COLO829 (cell line): Measurements from ENCODE around the gene SLC2A3.
"Not testable (repeated sequence)": the region's sequence is repeated elsewhere in the genome, so short reads cannot be mapped to it uniquely, and the experiment has no call there.

ENCODE experiments used
- DNase-seq: peaks from one replicate; pipeline ENCODE4 v3.0.0; 2012; ENCODE audit warnings: low spot score

SLC2A3 gene

DNA sequence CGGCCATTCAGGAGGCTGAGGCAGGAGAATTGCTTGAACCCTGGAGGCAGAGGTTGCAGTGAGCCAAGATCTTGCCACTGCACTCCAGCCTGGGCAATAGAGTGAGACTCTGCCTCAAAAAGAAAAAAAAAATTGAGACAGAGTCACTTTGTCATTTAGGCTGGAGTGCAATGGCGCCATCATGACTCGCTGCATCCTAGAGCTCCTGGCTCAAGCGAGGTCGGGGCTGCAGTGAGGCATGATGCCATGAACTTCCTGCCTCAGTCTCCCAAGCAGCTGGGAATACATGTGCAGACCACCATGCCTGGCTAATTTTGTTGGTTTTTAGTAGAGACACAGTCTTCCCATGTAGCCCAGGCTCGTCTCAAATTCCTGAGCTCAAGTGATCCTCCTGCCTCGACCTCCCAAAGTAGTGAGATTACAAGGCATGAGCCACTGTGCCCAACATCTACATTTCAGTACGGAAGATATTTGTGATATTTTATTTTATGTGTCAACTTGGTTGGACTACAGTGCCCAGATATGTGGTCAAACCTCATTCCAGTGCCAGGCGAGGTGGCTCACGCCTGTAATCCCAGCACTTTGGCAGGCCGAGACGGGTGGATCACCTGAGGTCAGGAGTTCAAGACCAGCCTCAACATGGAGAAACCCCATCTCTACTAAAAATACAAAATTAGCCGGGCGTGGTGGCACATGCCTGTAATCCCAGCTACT is 14.4 kb upstream of the SLC2A3 start:
- not testable (repeated sequence) for DNase-seq

DNA sequence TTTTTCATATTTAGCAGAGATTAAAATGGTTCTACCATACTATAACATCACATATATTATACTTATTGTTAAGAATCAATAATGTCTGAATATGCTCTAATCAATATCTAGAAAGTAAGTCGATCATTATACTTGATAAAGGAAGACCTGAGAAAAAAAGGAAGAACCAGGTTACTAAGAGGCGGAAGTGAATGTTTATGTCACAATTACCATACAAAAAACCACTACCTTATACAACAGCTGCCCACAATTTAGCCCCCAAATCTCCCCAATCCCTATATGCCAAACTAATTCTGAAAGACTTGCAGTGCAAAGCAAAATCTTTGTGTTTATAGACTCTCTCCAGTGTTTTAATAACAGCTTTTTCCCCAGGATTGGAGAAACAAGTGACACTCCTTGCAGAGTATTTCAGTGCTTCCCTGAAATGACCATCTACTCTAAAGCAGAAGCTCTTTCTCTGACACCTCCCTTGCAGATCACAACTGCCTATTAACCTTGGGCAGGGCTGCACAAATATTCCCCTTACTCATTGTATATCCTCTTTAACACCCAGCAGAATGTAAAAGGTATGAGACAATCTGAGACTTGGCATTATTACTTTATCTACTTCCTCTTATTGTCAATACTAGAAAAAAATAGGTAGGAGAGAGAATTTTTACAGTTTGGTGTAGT is 12.7 kb upstream of the SLC2A3 start:
- no peak for DNase-seq

- DNase-seq, result no peak
Measured at GRCh38 chr12:7947011-7947410, 11.0 kb upstream of the SLC2A3 start.

DNA sequence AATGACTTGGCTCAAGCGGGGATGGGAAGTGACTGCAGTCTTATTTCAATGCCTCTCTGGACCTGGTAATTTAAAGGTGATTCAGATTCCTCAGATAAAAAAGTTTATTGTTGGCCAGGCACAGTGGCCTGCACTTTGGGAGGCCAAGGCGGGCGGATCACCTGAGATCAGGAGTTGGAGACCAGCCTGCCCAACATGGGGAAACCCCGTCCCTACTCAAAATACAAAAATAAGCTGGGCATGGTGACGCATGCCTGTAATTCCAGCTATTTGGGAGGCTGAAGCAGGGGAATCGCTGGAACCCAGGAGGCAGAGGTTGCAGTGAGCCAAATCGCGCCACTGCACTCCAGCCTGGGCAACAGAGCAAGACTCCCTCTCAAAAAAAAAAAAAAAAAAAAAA is 8.8 kb upstream of the SLC2A3 start:
- DNase-seq, result not testable (repeated sequence)

DNA sequence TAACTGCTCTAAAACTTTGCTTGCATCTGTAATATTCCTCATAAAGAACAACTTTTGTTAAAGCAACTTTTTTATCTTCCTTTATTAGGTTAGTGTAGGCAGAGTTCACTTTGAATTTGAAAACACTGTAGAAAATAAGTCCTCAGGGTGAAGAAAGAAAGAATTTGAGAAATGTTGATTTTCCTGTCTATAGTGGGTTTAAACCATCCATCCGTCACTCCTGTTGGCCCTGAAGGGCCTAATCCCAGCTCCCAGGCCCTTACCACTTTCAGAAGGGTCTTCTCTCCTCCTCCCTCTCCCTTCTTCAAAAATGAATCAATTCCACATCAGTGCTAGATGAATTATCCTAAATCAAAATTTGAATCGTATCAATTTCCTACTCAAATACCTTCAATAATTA is 4.9 kb upstream of the SLC2A3 start:
- no peak for DNase-seq

GRCh38 chr12:7937833-7938506 is 2.0 kb upstream of the SLC2A3 start:
- DNase-seq, result no peak

- no peak for DNase-seq
Measured at GRCh38 chr12:7934889-7935492, 996 bp downstream of the SLC2A3 start.

DNA sequence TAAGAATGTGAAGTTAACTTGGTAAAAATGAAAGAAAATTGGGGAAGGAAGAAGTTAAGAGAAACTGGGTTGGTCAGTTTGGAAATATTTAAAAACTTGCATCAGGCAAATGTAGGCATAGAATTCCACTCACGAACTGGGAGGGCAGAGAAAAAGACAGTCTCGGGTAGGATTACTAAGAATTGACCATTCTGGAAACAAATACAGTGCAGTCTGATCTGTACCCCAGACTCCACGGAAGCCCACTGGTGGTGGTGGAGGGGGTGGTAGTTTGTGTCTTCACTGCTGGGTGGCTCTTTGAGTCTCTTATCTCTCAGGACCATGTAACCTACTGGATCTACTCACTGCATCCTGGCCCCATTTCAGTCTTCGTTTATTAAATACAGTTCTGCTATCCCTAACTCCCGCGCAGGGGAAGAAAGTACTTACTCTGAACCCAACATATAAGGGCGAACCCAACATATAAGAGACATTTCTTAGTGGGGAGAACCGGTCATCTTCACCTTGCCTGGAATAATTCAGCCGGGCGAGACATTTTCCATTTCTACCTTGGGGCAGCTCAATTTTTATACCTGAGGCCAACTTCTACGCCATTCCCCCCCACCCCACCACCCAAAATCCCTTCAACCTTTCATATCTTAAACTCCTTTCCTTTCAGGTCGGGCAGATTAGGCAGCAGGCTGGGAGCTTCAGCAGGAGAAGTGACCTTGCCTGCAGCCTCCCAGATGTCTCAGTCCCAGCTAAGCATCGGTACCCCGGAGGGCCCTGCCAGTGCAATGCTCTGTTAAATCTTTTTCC is 1.7 kb downstream of the SLC2A3 start:
- no peak for DNase-seq

- peak; percentile 93 for DNase-seq
Measured at GRCh38 chr12:7933255-7933726, 2.7 kb downstream of the SLC2A3 start.

- DNase-seq, result not testable (repeated sequence)
Measured at GRCh38 chr12:7932599-7933240, 3.3 kb downstream of the SLC2A3 start.

DNA sequence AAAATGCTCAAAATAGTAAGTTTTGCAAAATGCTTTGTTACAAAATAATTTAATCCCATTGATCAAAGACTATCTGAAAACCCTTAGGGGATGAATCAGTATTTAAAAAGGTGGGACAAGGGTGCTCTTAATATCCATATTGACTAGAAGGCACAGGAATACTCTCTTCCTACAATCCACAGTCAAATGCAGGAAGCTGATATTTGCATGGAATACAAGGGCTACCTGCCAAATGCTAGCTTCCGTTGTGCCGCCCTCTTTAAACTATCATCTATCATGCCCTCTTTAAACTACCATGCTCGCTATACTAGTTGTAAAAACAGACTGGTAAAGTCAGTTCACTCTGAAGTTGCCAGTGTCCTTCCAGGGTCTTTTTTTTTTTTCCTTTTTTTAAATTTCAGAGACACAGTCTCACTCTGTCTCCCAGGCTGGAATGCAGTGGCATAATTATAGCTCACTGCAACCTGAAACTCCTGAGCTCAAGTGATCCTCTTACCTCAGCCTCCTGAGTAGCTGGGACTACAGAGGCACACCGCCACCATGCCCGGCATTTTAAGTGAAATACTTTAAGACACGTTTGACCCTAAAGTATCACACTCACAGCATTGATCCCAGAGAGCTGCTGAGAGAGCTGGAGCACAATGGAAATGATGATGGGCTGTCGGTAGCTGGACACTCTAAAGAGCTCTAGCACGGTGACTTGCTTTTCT is 6.7 kb downstream of the SLC2A3 start:
- DNase-seq, result no peak

GRCh38 chr12:7927470-7927869 is 8.5 kb downstream of the SLC2A3 start:
- no peak for DNase-seq

GRCh38 chr12:7926068-7926666 is 9.8 kb downstream of the SLC2A3 start:
- DNase-seq, result not testable (repeated sequence)

DNA sequence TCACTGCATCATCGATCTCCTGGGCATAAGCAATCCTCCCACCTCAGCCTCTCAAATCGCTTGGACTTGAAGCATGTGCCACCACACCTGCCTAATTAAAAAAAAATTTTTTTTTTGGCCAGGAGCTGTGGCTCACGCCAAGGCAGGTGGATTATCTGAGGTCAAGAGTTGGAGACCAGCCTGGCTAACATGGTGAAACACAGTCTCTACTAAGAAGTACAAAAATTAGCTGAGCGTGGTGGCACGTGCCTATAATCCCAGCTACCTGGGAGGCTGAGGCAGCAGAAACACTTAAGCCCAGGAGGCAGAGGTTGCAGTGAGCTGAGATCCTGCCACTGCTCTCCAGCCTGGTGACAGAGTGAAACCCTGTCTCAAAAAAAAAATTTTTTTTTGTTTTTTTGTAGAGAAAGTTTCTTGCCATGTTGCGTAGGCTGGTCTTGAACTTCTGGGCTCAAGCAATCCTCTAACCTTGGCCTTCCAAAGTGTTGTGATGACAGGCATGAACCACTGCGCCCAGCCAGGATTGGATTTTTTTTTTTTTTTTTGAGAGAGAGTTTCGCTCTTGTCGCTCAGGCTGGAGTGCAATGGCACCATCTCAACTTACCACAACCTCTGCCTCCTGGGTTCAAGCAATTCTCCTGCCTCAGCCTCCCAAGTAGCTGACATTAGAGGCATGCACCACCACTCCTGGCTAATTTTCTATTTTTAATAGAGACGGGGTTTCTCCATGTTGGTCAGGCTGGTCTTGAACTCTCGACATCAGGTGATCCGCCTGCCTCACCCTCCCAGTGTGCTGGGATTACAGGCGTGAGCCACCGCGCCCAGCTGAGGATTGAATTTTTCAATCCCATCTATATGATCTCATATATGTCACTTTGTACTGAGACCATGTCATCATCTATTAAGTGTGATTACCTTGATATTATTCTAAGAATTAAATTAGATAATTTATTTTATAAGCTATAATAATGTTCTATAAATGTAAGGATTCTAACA is 12.4 kb downstream of the SLC2A3 start:
- DNase-seq, result no peak

GRCh38 chr12:7921181-7921580 is 14.8 kb downstream of the SLC2A3 start:
- DNase-seq, result not testable (repeated sequence)

DNA sequence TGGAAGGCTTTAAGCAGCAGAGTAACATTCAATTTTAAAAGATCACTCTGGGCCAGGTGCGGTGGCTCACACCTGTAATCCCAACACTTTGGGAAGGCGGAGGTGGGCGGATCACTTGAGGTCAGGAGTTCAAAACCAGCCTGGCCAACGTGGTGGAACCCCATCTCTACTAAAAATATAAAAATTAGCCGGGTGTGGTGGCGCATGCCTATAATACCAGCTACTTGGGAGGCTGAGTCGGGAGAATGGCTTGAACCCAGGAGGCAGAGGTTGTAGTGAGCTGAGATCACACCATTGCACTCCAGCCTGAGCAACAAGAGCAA is 17.8 kb downstream of the SLC2A3 start:
- not testable (repeated sequence) for DNase-seq

GRCh38 chr12:7917392-7918267 is 18.4 kb downstream of the SLC2A3 start:
- no peak for DNase-seq

DNA sequence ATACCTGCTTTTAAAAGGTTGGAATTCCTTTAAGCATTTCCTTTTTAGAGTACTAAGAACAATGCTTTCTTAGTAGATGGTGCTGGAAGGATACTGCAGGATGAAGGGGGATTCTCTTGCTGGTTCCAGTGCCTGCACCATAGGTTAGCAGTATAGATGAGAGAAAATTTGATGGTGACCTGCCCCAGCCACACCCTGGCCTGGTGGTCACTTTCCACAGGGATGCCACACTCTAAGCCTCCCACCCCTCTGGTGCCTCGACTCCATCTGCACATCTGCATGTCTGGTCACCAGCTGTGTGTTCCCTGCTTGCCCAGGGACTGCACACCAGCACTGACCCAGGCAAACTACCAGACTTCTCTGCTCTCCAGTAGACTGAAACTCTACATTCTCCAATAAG is 19.1 kb downstream of the SLC2A3 start:
- DNase-seq, result no peak
